HG03439 (cell line): ENCODE results near the gene KNG1.
A peak's percentile ranks its signal among the peaks of the same experiment; 100 is the strongest.

Source experiments
- ATAC-seq: cut with Tn5 transposase; IDR thresholded peaks from one replicate; pipeline ENCODE4 v1.9.1; 2021; ENCODE audit warnings: mild to moderate bottlenecking, moderate library complexity; ENCODE audit not compliant: unreplicated experiment

Gene KNG1

GRCh38 chr3:186772701-186773417 is 55.7 kb downstream of the KNG1 start:
- ATAC-seq: peak; percentile 89

GRCh38 chr3:186775999-186776398 is 58.8 kb downstream of the KNG1 start:
- ATAC-seq: no peak

GRCh38 chr3:186779204-186779603 is 62.0 kb downstream of the KNG1 start:
- ATAC-seq: no peak

- peak; percentile 12 for ATAC-seq
Observed at GRCh38 chr3:186782542-186783057, 65.4 kb downstream of the KNG1 start.

- ATAC-seq: peak; percentile 66
Observed at GRCh38 chr3:186783058-186783730, 66.0 kb downstream of the KNG1 start, which contains the start of gene EIF4A2. TSS of gene EIF4A2 (plus strand) at chr3:186783577. CDS start at chr3:186783611, 34 bp downstream.

GRCh38 chr3:186783731-186784515 is 66.8 kb downstream of the KNG1 start:
- ATAC-seq: peak; percentile 54

- ATAC-seq: no peak
Observed at GRCh38 chr3:186784820-186785494, 67.8 kb downstream of the KNG1 start.

- no peak for ATAC-seq
Observed at GRCh38 chr3:186785495-186786018, 68.4 kb downstream of the KNG1 start.

GRCh38 chr3:186786922-186787321 is 69.8 kb downstream of the KNG1 start:
- no peak for ATAC-seq

- no peak for ATAC-seq
Observed at GRCh38 chr3:186787642-186788481, 70.7 kb downstream of the KNG1 start.

- no peak for ATAC-seq
Observed at GRCh38 chr3:186788482-186789370, 71.6 kb downstream of the KNG1 start.

GRCh38 chr3:186789554-186790260 is 72.5 kb downstream of the KNG1 start:
- ATAC-seq: no peak

- ATAC-seq: no peak
Observed at GRCh38 chr3:186790261-186790981, 73.3 kb downstream of the KNG1 start.
